RPMI7951 (cell line): ENCODE results near the gene HOXA7. TPM values are rescaled to one million over a fixed set of nuclear protein-coding genes. Genes with fewer than 3 reads are reported as not detected.

Source experiments
- DNase-seq: peaks from one replicate; pipeline ENCODE4 v3.0.0-alpha.2; 2012; ENCODE audit warnings: low read depth
- total RNA-seq: library from RNA; depleted of rRNA; stranded (reverse); fragments of >200 nt; shearing (Covaris generic); gene quantifications from 2 replicates; pipeline ENCODE4 v1.2.3, GENCODE V29; 2014

HOXA7 gene
- total RNA-seq, 1 experiment from 2014 or later = 19.7 TPM

DNA sequence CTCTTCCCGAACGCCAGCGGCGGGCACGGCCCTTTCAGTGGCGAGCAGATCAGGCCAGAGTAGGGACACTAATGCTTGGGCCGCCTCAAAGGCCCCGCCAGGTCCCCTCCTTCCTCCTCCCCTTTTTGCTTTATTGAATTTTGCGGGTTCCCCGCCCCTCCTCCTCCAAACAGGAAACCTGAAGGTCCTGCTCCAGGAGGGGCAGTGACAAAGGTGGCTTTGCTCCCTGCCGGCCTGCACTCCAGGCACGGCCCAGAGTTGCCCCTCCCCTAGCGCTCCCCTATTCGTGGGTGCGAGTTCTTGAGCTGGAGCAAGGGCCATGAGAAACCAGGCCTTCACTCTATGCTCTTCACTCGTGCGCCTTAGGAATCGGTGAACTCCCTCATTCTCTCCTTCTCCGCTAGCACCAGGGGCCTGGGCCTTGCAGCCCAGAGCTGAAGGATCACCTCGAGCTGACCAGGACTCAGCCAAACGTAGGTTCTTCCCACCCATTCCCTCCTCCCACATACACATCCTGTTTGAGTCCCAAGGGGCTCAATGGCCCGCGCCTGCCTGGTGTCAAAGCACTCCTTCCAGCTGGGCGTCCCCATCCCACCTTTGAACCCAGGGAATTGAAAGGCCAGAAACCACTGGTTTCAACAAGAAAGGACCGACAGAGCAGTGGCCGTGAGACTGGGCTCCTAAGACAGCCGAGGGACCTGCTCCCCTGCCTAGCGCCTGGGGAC, 8.3 kb downstream of the HOXA7 start:
- no peak for DNase-seq

DNA sequence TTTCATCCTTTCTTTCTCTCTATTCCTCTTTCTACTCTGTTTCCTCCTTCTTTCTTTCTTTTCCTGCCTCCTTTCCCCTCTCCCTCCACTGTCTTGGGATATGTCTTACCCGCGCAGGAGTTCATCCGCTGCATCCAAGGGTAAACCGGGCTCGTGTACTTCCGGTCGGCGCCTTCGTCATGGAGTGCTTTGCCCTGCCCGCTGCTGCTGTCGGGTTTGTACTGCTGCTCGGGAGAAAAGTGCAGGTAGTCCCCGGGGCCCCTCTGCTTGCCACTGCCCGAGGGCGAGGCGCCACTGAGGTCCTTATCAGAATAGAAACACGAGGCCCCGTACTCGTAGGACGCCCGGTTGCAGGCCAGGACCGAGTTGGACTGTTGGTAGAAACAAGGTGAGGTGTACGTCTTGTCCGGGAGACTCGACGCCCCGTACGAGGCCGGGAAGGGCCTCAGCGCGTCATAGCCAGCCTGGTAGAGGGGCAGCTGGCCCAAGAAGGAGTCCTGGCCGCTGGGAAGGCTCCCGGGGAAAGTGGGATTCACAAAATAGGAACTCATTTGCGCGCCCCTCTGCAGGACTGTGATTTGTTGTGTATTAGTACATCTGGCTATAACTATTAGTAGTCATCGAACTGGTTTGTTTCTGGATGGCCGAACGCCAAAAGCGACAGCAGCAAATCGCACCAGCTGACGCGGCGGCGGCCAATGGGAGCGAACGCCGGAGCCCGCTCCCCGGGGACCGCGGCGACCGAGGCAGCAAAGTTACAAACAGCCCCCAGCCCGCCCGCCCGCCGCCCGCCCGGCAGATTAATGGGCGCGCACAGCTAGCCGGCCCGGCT, 9.1 kb downstream of the HOXA7 start, which contains the start of gene HOXA6:
HOXA6 (minus strand) TSS at position 576 of the 832 bp plus-strand sequence; CDS start at position 551, 25 bp downstream.
- DNase-seq = no peak

DNA sequence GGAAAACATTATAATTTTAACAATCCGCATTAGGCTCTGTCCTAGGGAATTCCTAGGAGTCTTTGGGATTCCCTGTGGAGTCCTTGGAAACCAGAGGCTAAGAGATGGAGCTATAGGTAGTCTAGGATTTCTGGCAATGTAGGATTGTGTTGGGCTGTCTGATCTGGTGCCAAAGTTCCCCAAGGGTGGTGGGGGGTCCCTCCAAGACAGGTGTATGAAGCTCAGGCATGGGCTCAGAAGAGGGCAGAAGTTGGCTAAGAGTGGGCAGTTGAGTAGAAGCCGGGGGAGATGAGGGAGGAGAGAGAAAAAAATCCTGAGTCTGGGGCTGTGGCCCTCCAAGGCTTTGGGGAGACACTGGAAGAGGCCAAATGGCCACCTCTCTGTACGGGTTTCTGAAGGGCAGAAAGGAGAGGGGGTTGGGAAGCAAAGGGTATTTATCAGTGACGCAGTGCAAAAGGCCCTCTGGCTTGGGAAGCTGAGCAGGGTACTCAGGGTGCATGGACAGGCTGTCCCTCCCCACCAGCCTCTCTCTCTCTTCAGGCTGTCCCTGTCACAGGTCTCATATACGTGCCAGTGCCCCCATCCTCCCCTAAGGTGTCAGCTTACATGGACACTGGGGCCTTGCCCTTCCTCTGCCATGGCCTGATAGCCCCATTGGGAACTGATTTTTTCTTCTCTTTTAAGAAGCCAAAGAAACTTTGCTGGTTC, 9.8 kb downstream of the HOXA7 start:
- no peak for DNase-seq

DNA sequence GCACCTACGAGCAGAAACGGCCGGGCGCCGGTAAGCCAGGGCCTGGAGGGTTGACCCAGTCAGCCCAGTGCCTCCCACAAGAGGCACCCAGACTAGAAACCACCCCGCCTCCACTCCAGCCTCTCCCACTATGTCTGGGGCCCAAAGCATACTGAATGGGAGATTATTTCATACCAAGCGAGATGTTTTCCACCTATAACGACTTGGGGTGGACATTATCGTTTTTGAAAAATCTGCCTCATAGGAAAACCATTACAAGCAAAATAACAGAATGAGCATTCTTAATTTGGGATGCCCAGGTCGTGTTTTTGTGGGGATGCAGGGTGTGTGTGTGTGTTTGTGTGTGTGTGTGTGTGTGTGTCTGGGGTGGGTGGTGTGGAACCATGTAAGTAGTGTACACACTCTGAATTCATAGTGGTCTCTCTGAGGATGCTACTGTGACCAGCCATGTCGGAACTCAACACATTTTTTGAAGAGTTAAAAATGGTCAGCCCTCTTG, 10.5 kb downstream of the HOXA7 start:
- no peak for DNase-seq

DNA sequence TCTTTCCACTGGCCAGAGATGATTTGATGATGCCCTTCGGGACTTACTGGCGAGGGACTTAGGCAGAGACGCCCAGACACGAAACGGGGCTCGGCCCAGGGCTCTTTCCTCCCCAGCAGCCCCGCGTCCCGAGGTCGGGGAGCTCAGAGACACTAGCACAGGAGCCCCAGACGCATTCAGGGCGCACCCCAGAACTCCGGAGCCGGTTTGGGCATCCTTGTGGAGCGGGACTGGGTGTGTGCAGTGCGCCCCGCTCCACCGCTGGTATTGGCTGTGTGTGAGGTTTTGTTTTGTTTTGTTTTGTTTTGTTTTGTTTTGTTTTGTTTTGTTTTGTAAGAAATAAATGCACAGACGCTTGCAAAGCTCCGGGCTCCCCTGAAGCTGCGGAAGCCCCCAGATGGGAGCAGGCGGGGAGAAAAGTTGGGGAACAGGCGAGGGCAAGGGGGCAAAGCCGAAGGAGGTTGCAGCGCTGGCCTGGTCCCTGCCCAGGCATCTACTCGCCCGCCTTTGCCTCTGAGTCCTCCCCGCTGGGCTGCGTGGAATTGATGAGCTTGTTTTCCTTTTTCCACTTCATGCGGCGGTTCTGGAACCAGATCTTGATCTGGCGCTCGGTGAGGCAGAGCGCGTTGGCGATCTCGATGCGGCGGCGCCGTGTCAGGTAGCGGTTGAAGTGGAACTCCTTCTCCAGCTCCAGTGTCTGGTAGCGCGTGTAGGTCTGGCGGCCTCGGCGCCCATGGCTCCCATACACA, 11.1 kb downstream of the HOXA7 start:
- DNase-seq = no peak

DNA sequence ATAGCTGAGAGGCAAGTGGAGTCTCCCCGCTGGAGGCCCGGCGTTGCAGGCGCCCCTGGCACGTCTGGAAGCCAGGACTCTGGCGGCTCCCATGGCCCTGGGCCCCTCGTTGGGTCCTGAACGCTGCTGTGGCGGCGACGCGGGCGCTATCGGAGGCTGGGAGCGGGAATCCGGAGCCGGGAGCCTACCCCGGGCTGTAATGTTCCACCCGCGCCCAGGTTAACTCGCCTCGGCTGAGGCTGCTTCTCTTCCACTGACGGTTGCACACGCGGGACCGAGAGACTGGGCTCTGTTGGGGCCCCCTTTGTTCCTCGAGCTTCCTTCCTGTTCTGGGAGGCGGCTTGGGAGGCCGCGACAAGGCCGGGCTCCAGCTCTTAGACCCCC, 11.7 kb downstream of the HOXA7 start:
- DNase-seq = no peak

DNA sequence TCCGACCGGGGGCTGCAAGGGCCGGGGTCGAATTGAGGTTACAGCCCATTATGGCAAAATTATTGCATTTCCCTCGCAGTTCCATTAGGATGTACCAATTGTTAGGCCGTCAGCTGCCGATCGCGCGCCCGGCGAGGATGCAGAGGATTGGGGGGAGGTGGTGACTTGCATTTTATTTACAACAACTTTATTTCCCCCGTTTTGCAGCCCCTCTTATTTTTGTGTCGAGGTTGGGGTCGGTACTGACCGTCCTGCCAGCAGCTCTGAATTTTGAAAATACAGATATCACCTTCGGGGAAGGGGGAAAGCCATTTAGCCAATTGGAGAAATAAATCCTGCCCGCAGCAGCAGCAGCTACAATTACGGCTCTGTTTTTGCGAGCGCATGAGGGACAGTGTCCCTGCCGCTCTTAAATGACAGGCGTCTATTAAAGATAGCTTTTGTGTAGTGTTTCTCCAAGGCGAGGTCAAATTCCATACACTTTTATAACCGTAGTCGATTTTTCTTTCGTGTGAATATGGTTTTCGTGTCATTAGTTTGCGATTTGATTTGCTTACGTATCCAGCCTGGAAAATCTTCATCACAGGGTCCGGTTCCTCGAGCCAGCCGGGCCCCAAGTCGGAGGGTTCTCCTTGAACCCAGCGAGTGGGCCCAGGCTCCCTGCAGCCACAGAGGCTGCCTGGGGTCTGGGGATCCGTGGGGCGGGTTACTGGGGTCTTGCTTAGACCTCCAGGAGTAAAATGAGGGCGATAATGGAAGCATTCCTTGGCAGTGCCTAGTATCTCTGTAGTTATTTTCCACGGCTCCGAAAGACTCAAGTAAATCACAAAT, 12.3 kb downstream of the HOXA7 start:
- DNase-seq = no peak

DNA sequence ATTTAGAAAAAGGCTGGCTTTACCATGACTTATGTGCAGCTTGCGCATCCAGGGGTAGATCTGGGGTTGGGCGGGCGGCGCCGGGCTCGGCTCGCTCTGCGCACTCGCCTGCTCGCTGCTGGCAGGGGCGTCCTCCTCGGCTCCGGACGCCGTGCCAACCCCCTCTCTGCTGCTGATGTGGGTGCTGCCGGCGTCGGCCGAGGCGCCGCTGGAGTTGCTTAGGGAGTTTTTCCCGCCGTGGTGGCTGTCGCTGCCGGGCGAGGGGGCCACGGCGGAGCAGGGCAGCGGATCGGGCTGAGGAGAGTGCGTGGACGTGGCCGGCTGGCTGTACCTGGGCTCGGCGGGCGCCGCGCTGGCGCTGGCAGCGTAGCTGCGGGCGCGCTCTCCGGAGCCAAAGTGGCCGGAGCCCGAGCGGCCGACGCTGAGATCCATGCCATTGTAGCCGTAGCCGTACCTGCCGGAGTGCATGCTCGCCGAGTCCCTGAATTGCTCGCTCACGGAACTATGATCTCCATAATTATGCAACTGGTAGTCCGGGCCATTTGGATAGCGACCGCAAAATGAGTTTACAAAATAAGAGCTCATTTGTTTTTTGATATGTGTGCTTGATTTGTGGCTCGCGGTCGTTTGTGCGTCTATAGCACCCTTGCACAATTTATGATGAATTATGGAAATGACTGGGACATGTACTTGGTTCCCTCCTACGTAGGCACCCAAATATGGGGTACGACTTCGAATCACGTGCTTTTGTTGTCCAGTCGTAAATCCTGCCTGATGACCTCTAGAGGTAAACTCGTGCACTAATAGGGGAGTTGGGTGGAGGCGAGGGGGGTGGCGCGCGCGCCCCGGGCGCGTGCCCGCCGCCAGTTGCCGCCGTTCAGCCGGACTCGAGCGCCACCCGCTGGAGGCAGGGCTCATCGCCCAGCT, 13.2 kb downstream of the HOXA7 start, which contains the start of gene HOXA5:
HOXA5 (minus strand) TSS at position 659 of the 927 bp plus-strand sequence; CDS start at position 585, 74 bp downstream.
- peak; percentile 92 for DNase-seq

DNA sequence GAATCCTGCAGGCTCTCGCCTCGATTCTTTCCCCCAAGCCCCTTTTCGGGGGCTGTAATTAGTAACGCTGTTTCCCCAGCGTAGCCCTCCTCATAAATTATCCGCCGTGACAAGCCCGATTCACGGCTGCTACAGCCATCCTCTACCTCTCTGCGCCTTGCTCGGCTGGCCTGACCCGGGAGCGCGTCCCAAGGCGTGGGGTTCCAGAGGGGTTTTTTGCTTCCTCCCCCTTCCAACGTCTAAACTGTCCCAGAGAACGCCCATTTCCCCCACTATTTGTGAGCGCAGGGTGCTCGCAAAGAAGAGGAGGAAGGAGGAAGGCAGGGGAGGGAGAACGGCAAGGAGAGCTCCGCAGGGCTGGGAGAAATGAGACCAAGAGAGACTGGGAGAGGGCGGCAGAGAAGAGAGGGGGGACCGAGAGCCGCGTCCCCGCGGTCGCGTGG, 13.9 kb downstream of the HOXA7 start:
- DNase-seq = no peak

DNA sequence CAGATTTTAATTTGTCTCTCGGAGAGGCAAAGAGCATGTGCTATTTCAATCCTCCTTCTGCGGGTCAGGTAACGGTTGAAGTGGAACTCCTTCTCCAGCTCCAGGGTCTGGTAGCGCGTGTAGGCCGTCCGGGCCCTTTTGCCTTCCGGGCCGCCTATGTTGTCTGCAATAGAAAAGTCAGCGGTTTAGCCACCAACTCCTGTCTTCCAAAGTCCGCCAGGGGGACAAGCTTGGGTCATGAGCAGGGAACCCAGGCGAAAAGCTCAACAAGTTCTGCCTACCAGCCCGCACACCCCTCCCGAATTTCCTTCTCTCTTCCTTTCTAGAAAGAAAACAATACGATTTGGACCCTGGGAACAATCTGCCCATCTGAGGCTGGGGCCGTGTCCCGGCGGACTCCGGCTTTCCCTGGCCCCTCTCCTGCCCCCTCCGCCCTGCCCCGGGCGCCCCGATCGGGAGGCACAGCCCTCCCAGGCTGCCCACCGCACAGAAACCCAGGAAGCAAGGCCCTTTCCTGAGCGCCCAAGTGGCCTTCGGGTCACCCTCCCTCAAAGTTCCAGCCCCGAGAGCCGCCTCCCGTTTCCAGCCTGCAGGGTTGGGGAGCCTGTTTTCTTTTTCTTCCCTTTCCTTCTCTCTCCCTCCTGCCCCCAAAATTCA, 14.4 kb downstream of the HOXA7 start:
- no peak for DNase-seq

DNA sequence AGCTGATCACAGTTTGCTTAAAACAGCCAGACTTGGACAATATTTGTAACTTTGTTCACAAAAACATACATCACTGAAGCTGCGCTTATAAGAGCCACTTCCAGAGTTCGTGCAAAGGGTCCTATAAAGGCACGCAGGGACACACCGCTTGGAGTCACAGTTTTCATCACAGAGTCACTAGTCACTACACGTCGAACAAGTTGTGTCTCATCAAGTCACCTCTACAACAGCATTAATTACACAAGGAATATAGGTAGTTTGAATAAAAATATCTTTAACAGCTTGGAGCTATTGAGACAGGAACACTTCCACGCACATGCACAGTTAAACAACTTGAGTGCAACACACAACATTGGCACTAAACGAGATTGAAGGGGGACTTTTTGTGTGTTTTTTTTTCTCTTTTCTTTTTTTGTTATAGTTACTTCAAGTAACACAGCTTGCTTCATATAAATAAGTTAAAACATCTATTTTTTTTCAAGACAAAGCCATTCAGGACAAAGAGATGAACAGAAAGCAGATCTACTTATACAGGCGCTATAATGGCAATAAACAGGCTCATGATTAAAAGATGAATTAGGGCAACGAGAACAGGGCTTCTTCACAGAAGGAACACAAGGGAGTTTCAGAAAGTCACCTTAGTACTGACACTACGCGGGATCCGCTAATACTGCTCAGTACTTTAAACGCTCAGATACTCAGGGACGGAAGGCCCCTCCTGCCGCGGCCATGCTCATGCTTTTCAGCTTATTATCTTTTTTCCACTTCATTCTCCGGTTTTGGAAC, 15.1 kb downstream of the HOXA7 start:
- no peak for DNase-seq

DNA sequence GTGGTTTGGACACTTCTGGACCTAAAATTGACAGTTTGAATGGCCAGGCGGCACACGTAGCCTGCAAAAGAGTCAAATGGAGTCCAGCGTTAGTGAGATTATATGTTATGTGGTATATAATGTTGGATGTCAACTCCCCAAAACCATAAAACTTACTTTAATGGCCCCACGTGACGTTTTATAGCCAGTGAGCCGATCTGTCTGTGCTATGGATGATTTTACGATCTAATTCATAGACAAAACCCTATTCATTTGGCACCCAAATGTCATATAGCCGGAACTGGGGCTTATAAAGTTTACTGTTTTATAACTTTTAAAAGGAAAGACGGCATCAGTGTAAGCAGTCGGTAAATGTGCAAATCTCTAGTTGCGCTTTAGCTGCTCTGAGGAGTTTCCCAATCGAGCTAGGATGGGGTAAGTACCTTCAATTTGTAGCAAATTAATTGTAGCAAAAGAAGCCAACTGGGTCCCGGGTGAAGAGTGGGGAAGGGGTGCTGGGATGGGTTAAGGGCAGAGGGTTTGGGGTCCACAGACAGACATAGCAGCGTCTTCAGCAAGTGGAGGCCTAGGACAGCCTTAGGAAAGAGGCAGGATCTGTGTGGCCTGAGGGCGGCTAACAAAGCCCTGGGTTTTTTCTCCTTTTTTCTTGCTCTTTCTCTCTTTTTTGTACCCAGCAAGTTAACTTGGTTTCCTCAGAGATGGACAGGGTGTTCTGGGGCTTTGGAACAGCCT, 16.2 kb downstream of the HOXA7 start:
- no peak for DNase-seq

DNA sequence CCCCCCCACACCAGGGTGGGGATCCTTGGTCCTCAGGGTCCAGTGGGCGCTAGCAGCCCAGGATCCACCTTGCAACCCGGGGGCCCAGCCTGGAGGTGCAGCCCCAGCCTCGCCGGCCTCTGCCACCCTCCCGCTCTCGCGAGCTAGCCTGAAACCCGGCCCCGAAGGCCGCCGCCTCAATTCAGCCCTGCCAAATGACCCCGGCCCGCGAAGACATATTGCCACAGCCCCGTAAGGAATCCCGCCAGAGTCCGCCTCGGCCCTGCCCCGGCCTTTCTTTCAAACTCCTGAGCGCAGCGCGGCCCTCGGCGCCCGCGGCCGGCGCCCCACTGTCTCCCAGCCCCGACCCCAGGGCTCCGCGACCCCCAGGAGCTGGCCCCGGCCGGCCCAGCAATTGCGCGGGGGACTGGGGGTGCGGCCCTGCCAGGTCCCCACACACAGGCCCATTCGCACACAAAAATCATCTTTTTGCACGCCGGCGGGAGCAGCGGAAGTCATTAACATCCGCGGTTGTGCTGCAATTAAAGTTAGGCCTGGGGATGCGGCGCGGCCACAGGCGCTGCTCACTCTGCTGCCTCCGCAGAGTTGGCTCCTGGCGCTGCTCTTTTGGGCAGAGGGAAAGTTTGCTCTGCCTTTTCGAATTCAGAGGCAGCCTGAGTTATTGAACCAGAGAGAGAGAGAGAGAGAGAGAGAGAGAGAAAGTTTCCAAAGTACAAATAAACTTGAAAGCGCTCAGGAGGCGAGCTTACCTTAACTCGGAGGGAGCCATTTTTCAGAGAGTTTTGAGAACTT, 16.9 kb downstream of the HOXA7 start:
- DNase-seq = peak; percentile 66

DNA sequence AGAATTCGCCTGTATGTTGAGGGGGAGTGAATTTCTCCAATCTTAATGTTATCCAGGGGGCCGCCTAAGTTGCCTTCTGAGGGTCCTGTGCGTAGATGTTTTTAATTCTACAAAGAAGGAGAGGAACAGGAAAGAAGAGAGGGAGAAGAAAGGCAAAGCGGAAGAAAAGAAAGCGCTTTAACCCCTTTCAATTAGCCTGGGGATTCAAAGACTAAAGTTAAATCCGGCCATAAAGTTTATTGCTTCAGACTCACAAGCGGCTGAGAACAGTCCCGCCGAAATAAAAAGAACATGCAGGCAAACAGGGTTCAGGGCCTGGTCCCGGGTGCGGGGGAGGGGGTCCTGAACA, 17.5 kb downstream of the HOXA7 start:
- DNase-seq = no peak

DNA sequence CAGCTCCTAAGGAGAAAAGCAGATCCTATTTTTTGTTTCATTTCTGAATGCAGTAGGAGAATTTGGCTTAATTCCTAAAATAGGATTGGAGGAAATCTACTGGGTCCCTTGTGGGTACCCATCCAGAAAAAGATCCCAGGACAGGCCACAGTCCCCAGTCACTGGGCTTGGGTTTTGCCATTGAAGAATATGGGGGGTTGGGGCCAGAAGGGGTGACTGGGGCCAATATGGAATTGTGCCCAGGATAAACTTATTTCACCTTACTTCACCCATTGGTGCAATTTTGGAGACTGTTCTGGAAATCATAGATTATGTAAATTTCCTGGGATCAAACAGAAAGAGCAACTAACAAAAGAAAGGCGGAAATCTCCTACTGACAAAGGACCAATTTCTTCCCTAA, 18.0 kb downstream of the HOXA7 start:
- DNase-seq = no peak

DNA sequence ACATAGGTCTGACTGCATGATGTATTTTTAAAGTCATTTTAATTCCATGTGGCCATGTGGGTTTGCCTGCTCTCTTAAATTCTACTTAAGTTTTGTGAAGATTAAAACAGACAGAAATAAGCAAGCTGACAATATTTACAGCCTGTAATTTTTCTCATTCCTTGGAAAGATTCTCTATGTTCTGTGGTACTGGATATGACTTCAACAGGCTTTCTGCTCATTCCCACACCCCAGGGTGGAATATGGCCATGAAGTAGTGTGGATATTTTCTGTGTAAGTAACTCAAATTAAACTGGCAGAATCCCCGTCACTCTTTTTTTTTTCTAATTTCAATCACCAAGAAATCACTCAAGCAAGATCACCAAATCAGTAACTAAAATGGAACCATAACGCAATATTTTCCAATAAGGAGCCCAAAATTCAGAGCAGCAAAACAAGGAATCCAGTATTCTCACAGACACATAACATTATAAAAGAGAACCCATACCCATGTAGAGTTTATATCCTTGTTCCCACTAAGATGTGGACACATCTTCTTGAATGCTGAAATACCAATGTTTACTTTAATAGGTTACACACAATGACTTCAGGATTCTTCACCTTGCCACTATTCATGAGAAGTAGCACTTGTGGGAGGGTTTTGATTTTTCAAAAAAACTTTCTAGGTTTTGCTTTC, 18.7 kb downstream of the HOXA7 start:
- no peak for DNase-seq
